CD4-positive, alpha-beta T cell treated with Interleukin-12 subunit alpha and Interleukin-12 subunit beta, for 1 hour (primary cell): Measurements from ENCODE around the gene AREG.

ENCODE experiments used
- DNase-seq: peaks from one replicate; pipeline ENCODE4 v3.0.0-alpha.2; 2020

Gene AREG

GRCh38 chr4:74433541-74434172, 11.3 kb upstream of the AREG start:
- DNase-seq = no peak

GRCh38 chr4:74435296-74435695, 9.6 kb upstream of the AREG start:
- no peak for DNase-seq

GRCh38 chr4:74437866-74438265, 7.1 kb upstream of the AREG start:
- no peak for DNase-seq

- no peak for DNase-seq
Measured at GRCh38 chr4:74438661-74439060, 6.3 kb upstream of the AREG start.

GRCh38 chr4:74439952-74440351, 5.0 kb upstream of the AREG start:
- no peak for DNase-seq

GRCh38 chr4:74440356-74440755, 4.6 kb upstream of the AREG start:
- DNase-seq = no peak

GRCh38 chr4:74441744-74442143, 3.2 kb upstream of the AREG start:
- no peak for DNase-seq

- no peak for DNase-seq
Measured at GRCh38 chr4:74446193-74446868, 1.4 kb downstream of the AREG start.

- no peak for DNase-seq
Measured at GRCh38 chr4:74446896-74447295, 2.0 kb downstream of the AREG start.

GRCh38 chr4:74447636-74448233, 2.8 kb downstream of the AREG start:
- no peak for DNase-seq

- no peak for DNase-seq
Measured at GRCh38 chr4:74449571-74450297, 4.8 kb downstream of the AREG start.

- DNase-seq = no peak
Measured at GRCh38 chr4:74450298-74450683, 5.4 kb downstream of the AREG start.

- DNase-seq = no peak
Measured at GRCh38 chr4:74451214-74451661, 6.3 kb downstream of the AREG start.

- DNase-seq = no peak
Measured at GRCh38 chr4:74453037-74453635, 8.2 kb downstream of the AREG start.

- DNase-seq = no peak
Measured at GRCh38 chr4:74453829-74454742, 9.2 kb downstream of the AREG start.

GRCh38 chr4:74455361-74456055, 10.6 kb downstream of the AREG start:
- no peak for DNase-seq

GRCh38 chr4:74456056-74456744, 11.3 kb downstream of the AREG start:
- no peak for DNase-seq

GRCh38 chr4:74456849-74457395, 12.0 kb downstream of the AREG start:
- DNase-seq = no peak

GRCh38 chr4:74460833-74461232, 15.9 kb downstream of the AREG start:
- DNase-seq = no peak

GRCh38 chr4:74463123-74463522, 18.2 kb downstream of the AREG start:
- DNase-seq = no peak

- DNase-seq = no peak
Measured at GRCh38 chr4:74464291-74464690, 19.4 kb downstream of the AREG start.
